GM12878 (cell line): Measurements from ENCODE around the gene SLC22A7. TPM values are rescaled to one million over a fixed set of nuclear protein-coding genes. Genes with fewer than 3 reads are reported as not detected.

ENCODE experiments used
- BHLHE40 ChIP-seq, 2 experiments: fragments of 450-650 bp in 1 of 2; IDR thresholded peaks; 2 replicates each; pipeline ENCODE4 v1.6.1; 2011 to 2017; ENCODE audit warnings: low read depth in 2 of 2, borderline replicate concordance in 1 of 2, improper control_type of control experiment in 1 of 2, low read length in 1 of 2, mild to moderate bottlenecking in 1 of 2
- FOXK2 ChIP-seq: fragments of 450-650 bp; IDR thresholded peaks from 2 replicates; pipeline ENCODE4 v1.6.1; 2017; ENCODE audit warnings: mild to moderate bottlenecking, moderate library complexity
- IRF5 ChIP-seq: fragments of 450-650 bp; IDR thresholded peaks from 2 replicates; pipeline ENCODE4 v1.6.1; 2017; ENCODE audit warnings: borderline replicate concordance
- NFYB ChIP-seq: IDR thresholded peaks from 2 replicates; pipeline ENCODE4 v1.6.1; 2011; ENCODE audit warnings: low read depth, mild to moderate bottlenecking, low read length, improper control_type of control experiment, moderate library complexity; ENCODE audit not compliant: insufficient read depth
- NKRF ChIP-seq: fragments of 450-650 bp; conservative IDR thresholded peaks from 2 replicates; pipeline ENCODE4 v1.6.1; 2017; ENCODE audit warnings: mild to moderate bottlenecking, moderate library complexity
- POLR2AphosphoS2 ChIP-seq: IDR thresholded peaks from 2 replicates; pipeline ENCODE4 v1.6.1; 2011; ENCODE audit warnings: low read depth, mild to moderate bottlenecking, low read length, improper control_type of control experiment, moderate library complexity
- POLR2AphosphoS5 ChIP-seq: IDR thresholded peaks from 2 replicates; pipeline ENCODE4 v1.6.1; 2011; ENCODE audit warnings: mild to moderate bottlenecking, low read length, inconsistent platforms
- RAD21 ChIP-seq: IDR thresholded peaks from 2 replicates; pipeline ENCODE4 v1.6.1; 2011; ENCODE audit warnings: mild to moderate bottlenecking, low read depth, low read length, moderate library complexity; ENCODE audit not compliant: insufficient read depth
- RCOR1 ChIP-seq: conservative IDR thresholded peaks from 2 replicates; pipeline ENCODE4 v1.6.1; 2012; ENCODE audit warnings: low read depth, low read length, improper control_type of control experiment
- SMC3 ChIP-seq: IDR thresholded peaks from 2 replicates; pipeline ENCODE4 v1.6.1; 2011; ENCODE audit warnings: low read length, improper control_type of control experiment, borderline replicate concordance
- ZNF217 ChIP-seq: fragments of 450-650 bp; IDR thresholded peaks from 2 replicates; pipeline ENCODE4 v1.6.1; 2017; ENCODE audit warnings: antibody characterized with exemption, mild to moderate bottlenecking
- ZNF687 ChIP-seq: fragments of 450-650 bp; IDR thresholded peaks from 2 replicates; pipeline ENCODE4 v1.6.1; 2017; ENCODE audit warnings: mild to moderate bottlenecking, moderate library complexity
- polyA plus RNA-seq, 11 experiments: library from polyadenylated mRNA; depleted of rRNA in 4 of 11; unstranded in 6 of 11; stranded (reverse) in 5 of 11; fragments of >200 nt; fragmentation: Nextera tagmentation in 4 of 11; fragmentation: Illumina TruSeq in 1 of 11; extraction: Ambion mirVana in 4 of 11; extraction: Trizol in 1 of 11; gene quantifications; 1 replicate in 1 of 11; 2 replicates in 10 of 11; pipeline versions ENCODE4 v1.2.1 to v1.2.3, GENCODE V29; 2011 to 2016; ENCODE audit warnings: inconsistent platforms in 2 of 11, missing spikeins in 2 of 11, low read depth in 1 of 11
- total RNA-seq, 4 experiments: library from RNA; depleted of rRNA in 3 of 4; stranded (reverse); fragments of >200 nt in 3 of 4; fragmentation: Illumina TruSeq in 1 of 4; extraction: Trizol in 1 of 4; gene quantifications; 2 replicates each; pipeline versions ENCODE4 v1.2.1 to v1.2.3, GENCODE V29; 2013 to 2021

SLC22A7 gene
- total and polyA plus RNA-seq, 10 of the 15 experiments (the other 5 are each of a cell fraction or from before 2014, with no cell fraction given): 0.08 to 0.31 TPM; not detected in 8

GRCh38 chr6:43308101-43308989 lies 10.3 kb downstream of the SLC22A7 start, which contains the start of gene CRIP3 (continued):
- 0 out of 2 replicates have a peak, but pooled peaks have one; percentile 11 for TF ChIP-seq NFYB
- TF ChIP-seq BHLHE40 (IDR thresholded peaks at IDR 0.05; ENCODE audit: borderline replicate concordance in 1 of 2, low read depth in 2 of 2, low read length in 1 of 2): peak in 1 of 2 experiments; percentile 32; a peak in 1 of 4 replicates
- TF ChIP-seq IRF5: no peak
- TF ChIP-seq POLR2AphosphoS2: no peak
- peak; percentile 73; the same call in 1 of the 2 replicates for TF ChIP-seq ZNF217
- TF ChIP-seq NKRF: 0 out of 2 replicates have a peak, but pooled peaks have one; percentile 23
- 0 out of 2 replicates have a peak, but pooled peaks have one; percentile 40 for TF ChIP-seq FOXK2
- 0 out of 2 replicates have a peak, but pooled peaks have one; percentile 15 for TF ChIP-seq RCOR1
- peak; percentile 53; the same call in 1 of the 2 replicates for TF ChIP-seq SMC3
- 0 out of 2 replicates have a peak, but pooled peaks have one; percentile 16 for TF ChIP-seq ZNF687
- no peak for TF ChIP-seq POLR2AphosphoS5
- TF ChIP-seq RAD21: 0 out of 2 replicates have a peak, but pooled peaks have one; percentile 8
